Astrocyte (in vitro differentiated cells and primary cell): ENCODE data around the gene GPC5. TPM values are rescaled to one million over a fixed set of nuclear protein-coding genes. Genes with fewer than 3 reads are reported as not detected.
A peak's percentile ranks its signal among the peaks of the same experiment; 100 is the strongest.

ENCODE experiments used
- DNase-seq: peaks from one replicate; pipeline ENCODE4 v3.0.0-alpha.2; 2010; ENCODE audit warnings: low read depth
- FAIRE-seq: peaks from 2 replicates; lab custom pipeline; 2011; peaks lifted over from hg19 to GRCh38; lab: Jason Lieb, UNC
- H2AFZ ChIP-seq: 2 replicates; pipeline ENCODE4 v1.6.0; 2012; ENCODE audit warnings: low read depth, low read length, inconsistent platforms
- H3K27ac ChIP-seq: 2 replicates; pipeline ENCODE4 v1.5.1; 2011; ENCODE audit warnings: low read depth, low read length, inconsistent platforms
- H3K27me3 ChIP-seq: 2 replicates; pipeline ENCODE4 v1.6.0; 2011; ENCODE audit warnings: low read length, inconsistent platforms; ENCODE audit not compliant: insufficient read depth
- H3K36me3 ChIP-seq: 2 replicates; pipeline ENCODE4 v1.5.1; 2011; ENCODE audit warnings: low read length, inconsistent platforms; ENCODE audit not compliant: insufficient read depth
- H3K4me1 ChIP-seq: 2 replicates; pipeline ENCODE4 v1.5.1; 2011; ENCODE audit warnings: low read length, inconsistent platforms; ENCODE audit not compliant: insufficient read depth
- H3K4me2 ChIP-seq: 2 replicates; pipeline ENCODE4 v1.6.0; 2012; ENCODE audit warnings: low read length, inconsistent platforms
- H3K4me3 ChIP-seq: 2 replicates; pipeline ENCODE4 v1.5.1; 2011; ENCODE audit warnings: low read depth, mild to moderate bottlenecking, low read length, inconsistent platforms; ENCODE audit not compliant: insufficient read depth
- H3K79me2 ChIP-seq: 2 replicates; pipeline ENCODE4 v1.6.0; 2012; ENCODE audit warnings: mild to moderate bottlenecking, low read length, inconsistent platforms; ENCODE audit not compliant: insufficient read depth
- H3K9ac ChIP-seq: 2 replicates; pipeline ENCODE4 v1.6.0; 2012; ENCODE audit warnings: mild to moderate bottlenecking, low read length, inconsistent platforms
- H3K9me3 ChIP-seq: 2 replicates; pipeline ENCODE4 v1.5.1; 2012; ENCODE audit warnings: low read depth, mild to moderate bottlenecking, low read length, inconsistent platforms; ENCODE audit not compliant: insufficient read depth
- H4K20me1 ChIP-seq: 2 replicates; pipeline ENCODE4 v1.6.0; 2012; ENCODE audit warnings: low read length, inconsistent platforms; ENCODE audit not compliant: insufficient read depth
- H3K27ac Mint-ChIP-seq: one replicate; pipeline ENCODE4 v1.8.0; 2021; ENCODE audit warnings: mild to moderate bottlenecking, mixed read lengths; ENCODE audit not compliant: unreplicated experiment
- H3K27me3 Mint-ChIP-seq: one replicate; pipeline ENCODE4 v1.8.0; 2021; ENCODE audit warnings: low read depth, mixed read lengths; ENCODE audit not compliant: unreplicated experiment
- H3K36me3 Mint-ChIP-seq: one replicate; pipeline ENCODE4 v1.8.0; 2021; ENCODE audit warnings: low read depth, mixed read lengths; ENCODE audit not compliant: unreplicated experiment
- H3K4me1 Mint-ChIP-seq: one replicate; pipeline ENCODE4 v1.8.0; 2021; ENCODE audit warnings: low read depth, mixed read lengths; ENCODE audit not compliant: unreplicated experiment
- H3K4me3 Mint-ChIP-seq: one replicate; pipeline ENCODE4 v1.8.0; 2021; ENCODE audit warnings: mild to moderate bottlenecking, moderate library complexity, mixed read lengths; ENCODE audit not compliant: unreplicated experiment
- H3K9me3 Mint-ChIP-seq: one replicate; pipeline ENCODE4 v1.8.0; 2021; ENCODE audit warnings: mild to moderate bottlenecking, mixed read lengths; ENCODE audit not compliant: unreplicated experiment
- EZH2 ChIP-seq: IDR thresholded peaks from 2 replicates; pipeline ENCODE4 v1.6.1; 2012; ENCODE audit warnings: mild to moderate bottlenecking, low read length, inconsistent platforms; ENCODE audit not compliant: insufficient read depth
- total RNA-seq: library from RNA; stranded (reverse); gene quantifications from 2 replicates; pipeline ENCODE4 v1.2.1, GENCODE V29; 2021
- TF ChIP-seq, protein P1 (sequence below): IDR thresholded peaks from 2 replicates; pipeline ENCODE4 v1.5.1; 2011; ENCODE audit warnings: low read depth, mild to moderate bottlenecking, inconsistent platforms, low read length, moderate library complexity; ENCODE audit not compliant: insufficient read depth

The GPC5 gene
- total RNA-seq, 1 donor from 2014 or later = 1.1 TPM

GRCh38 chr13:92807966-92808365 is 1409.5 kb downstream of the GPC5 start:
- no peak overlapping the region for H3K4me3 ChIP-seq
- H3K4me2 ChIP-seq = no peak overlapping the region
- H3K9me3 Mint-ChIP-seq = no peaks in the 10 kb centered on the region

GRCh38 chr13:92821324-92821723 is 1422.9 kb downstream of the GPC5 start:
- TF ChIP-seq, protein P1, sequence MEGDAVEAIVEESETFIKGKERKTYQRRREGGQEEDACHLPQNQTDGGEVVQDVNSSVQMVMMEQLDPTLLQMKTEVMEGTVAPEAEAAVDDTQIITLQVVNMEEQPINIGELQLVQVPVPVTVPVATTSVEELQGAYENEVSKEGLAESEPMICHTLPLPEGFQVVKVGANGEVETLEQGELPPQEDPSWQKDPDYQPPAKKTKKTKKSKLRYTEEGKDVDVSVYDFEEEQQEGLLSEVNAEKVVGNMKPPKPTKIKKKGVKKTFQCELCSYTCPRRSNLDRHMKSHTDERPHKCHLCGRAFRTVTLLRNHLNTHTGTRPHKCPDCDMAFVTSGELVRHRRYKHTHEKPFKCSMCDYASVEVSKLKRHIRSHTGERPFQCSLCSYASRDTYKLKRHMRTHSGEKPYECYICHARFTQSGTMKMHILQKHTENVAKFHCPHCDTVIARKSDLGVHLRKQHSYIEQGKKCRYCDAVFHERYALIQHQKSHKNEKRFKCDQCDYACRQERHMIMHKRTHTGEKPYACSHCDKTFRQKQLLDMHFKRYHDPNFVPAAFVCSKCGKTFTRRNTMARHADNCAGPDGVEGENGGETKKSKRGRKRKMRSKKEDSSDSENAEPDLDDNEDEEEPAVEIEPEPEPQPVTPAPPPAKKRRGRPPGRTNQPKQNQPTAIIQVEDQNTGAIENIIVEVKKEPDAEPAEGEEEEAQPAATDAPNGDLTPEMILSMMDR = no peak
- TF ChIP-seq EZH2 = no peak
- Histone ChIP-seq H3K27me3 (no peaks in the 10 kb centered on the region), H3K4me1 (no peaks in the 10 kb centered on the region), H3K79me2 (no peaks in the 10 kb centered on the region), H3K9me3 (no peaks in the 10 kb centered on the region), H4K20me1 (no peaks in the 10 kb centered on the region), H3K4me3 (no peak overlapping the region), H3K36me3 (no peaks in the 10 kb centered on the region), H3K4me2 (no peak overlapping the region), H2AFZ (no peak overlapping the region), H3K9ac (no peak overlapping the region), H3K27ac (no peak overlapping the region)
- FAIRE-seq = no peak
- Mint-ChIP-seq H3K4me3 (no peak overlapping the region), H3K9me3 (no peaks in the 10 kb centered on the region), H3K27me3 (no peaks in the 10 kb centered on the region), H3K36me3 (no peaks in the 10 kb centered on the region), H3K27ac (peak overlapping the region; percentile 63), H3K4me1 (peaks cover 14% of the 10 kb centered on the region)
- no peak for DNase-seq

More at GRCh38 chr13:92807966-92808365, 1409.5 kb downstream of the GPC5 start:
- Histone ChIP-seq H3K27me3 (no peaks in the 10 kb centered on the region), H4K20me1 (no peaks in the 10 kb centered on the region), H3K9ac (no peak overlapping the region), H3K27ac (no peak overlapping the region), H3K9me3 (no peaks in the 10 kb centered on the region), H3K79me2 (no peaks in the 10 kb centered on the region), H3K4me1 (peaks cover 25% of the 10 kb centered on the region), H2AFZ (no peak overlapping the region), H3K36me3 (no peaks in the 10 kb centered on the region)
- H3K36me3 Mint-ChIP-seq = no peaks in the 10 kb centered on the region
- DNase-seq (no peak), FAIRE-seq (no peak)
- H3K27ac Mint-ChIP-seq = no peak overlapping the region
- H3K4me3 Mint-ChIP-seq = no peak overlapping the region
- H3K4me1 Mint-ChIP-seq = peaks cover 25% of the 10 kb centered on the region
- H3K27me3 Mint-ChIP-seq = no peaks in the 10 kb centered on the region
- no peak for TF ChIP-seq EZH2
- TF ChIP-seq, protein P1 = no peak

DNA sequence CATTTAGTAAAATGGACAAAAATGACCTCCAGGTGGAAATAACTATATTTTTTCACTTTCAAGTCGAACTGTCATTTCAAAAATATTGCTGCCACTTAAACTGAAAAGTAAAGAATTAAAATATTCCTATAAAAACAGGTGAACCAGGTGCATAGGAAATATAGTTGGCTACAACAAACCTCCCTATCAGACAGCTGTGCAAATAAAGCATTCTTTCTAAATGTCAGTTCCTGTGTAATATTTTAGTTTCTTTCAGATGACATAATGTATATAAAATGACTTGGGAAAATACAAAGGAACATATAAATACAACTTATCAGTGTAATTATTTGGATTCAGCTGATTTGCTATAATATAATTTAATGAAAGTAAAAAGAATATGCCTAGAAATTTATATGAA is 1424.6 kb downstream of the GPC5 start:
- no peak for FAIRE-seq

More for the DNA sequence above, 1424.6 kb downstream of the GPC5 start:
- H3K27me3 Mint-ChIP-seq = no peaks in the 10 kb centered on the region
- H3K4me1 Mint-ChIP-seq = peaks cover 14% of the 10 kb centered on the region
- no peaks in the 10 kb centered on the region for H4K20me1 ChIP-seq
- H3K4me1 ChIP-seq = no peaks in the 10 kb centered on the region
- TF ChIP-seq EZH2 = no peak
- TF ChIP-seq, protein P1 = no peak
- H3K36me3 Mint-ChIP-seq = no peaks in the 10 kb centered on the region
- H3K9me3 Mint-ChIP-seq = peaks cover 2% of the 10 kb centered on the region
- no peak overlapping the region for H3K27ac ChIP-seq
- H3K9ac ChIP-seq = no peak overlapping the region
- H3K9me3 ChIP-seq = no peaks in the 10 kb centered on the region
- H3K36me3 ChIP-seq = no peaks in the 10 kb centered on the region
- DNase-seq = no peak
- no peak overlapping the region for H3K27ac Mint-ChIP-seq
- H3K4me2 ChIP-seq = no peak overlapping the region
- no peaks in the 10 kb centered on the region for H3K27me3 ChIP-seq
- H2AFZ ChIP-seq = no peak overlapping the region
- no peaks in the 10 kb centered on the region for H3K79me2 ChIP-seq
- no peak overlapping the region for H3K4me3 ChIP-seq
- H3K4me3 Mint-ChIP-seq = no peak overlapping the region
